NCI-H748 (cell line): ENCODE results near the gene GOLGA8A.
"Not testable (repeated sequence)": the region's sequence is repeated elsewhere in the genome, so short reads cannot be mapped to it uniquely, and the experiment has no call there.

ENCODE experiments used
- DNase-seq: peaks from one replicate; lab custom pipeline; 2025; ENCODE audit not compliant: unreplicated experiment; lab: John Stamatoyannopoulos, UW

Gene GOLGA8A

GRCh38 chr15:34409511-34409910 lies 28.1 kb downstream of the GOLGA8A start:
- DNase-seq, result not testable (repeated sequence)

- DNase-seq, result not testable (repeated sequence)
Measured at GRCh38 chr15:34408973-34409372, 28.6 kb downstream of the GOLGA8A start.

GRCh38 chr15:34403899-34404298 lies 33.7 kb downstream of the GOLGA8A start:
- not testable (repeated sequence) for DNase-seq

GRCh38 chr15:34403160-34403598 lies 34.4 kb downstream of the GOLGA8A start:
- DNase-seq, result not testable (repeated sequence)

GRCh38 chr15:34397637-34398259 lies 39.9 kb downstream of the GOLGA8A start:
- not testable (repeated sequence) for DNase-seq

- not testable (repeated sequence) for DNase-seq
Measured at GRCh38 chr15:34392981-34393380, 44.6 kb downstream of the GOLGA8A start.

GRCh38 chr15:34389594-34390086 lies 48.0 kb downstream of the GOLGA8A start:
- not testable (repeated sequence) for DNase-seq
